Loucy (cell line): ENCODE results near the gene LTBP2.

Experiments
- H2AFZ ChIP-seq: fragments of 200-600 bp; sonication (generic); 2 replicates; pipeline ENCODE4 v1.6.0; 2016; ENCODE audit warnings: antibody characterized with exemption, mild to moderate bottlenecking, low read length, moderate library complexity
- H3F3A ChIP-seq: fragments of 200-600 bp; 2 replicates; pipeline ENCODE4 v1.6.0; 2016; ENCODE audit warnings: antibody characterized with exemption, low read depth, mild to moderate bottlenecking
- H3K27me3 ChIP-seq: fragments of 200-600 bp; sonication (generic); 2 replicates; pipeline ENCODE4 v1.6.1; 2014; ENCODE audit warnings: low read length, mild to moderate bottlenecking; ENCODE audit not compliant: insufficient read depth, poor library complexity, severe bottlenecking
- H3K36me3 ChIP-seq: fragments of 200-600 bp; sonication (generic); 2 replicates; pipeline ENCODE4 v1.6.1; 2016; ENCODE audit warnings: low read length; ENCODE audit not compliant: insufficient read depth
- H3K4me1 ChIP-seq: fragments of 200-600 bp; sonication (generic); 2 replicates; pipeline ENCODE4 v1.5.1; 2014; ENCODE audit warnings: low read length, mild to moderate bottlenecking; ENCODE audit not compliant: insufficient read depth, poor library complexity, severe bottlenecking
- H3K4me2 ChIP-seq: fragments of 200-600 bp; sonication (generic); 2 replicates; pipeline ENCODE4 v1.6.0; 2014; ENCODE audit warnings: antibody characterized with exemption, low read length, low read depth, mild to moderate bottlenecking; ENCODE audit not compliant: poor library complexity, severe bottlenecking
- H3K4me3 ChIP-seq: fragments of 200-600 bp; sonication (generic); 2 replicates; pipeline ENCODE4 v1.5.1; 2014; ENCODE audit warnings: low read length, mild to moderate bottlenecking, mixed read lengths; ENCODE audit not compliant: poor library complexity, severe bottlenecking
- H3K79me2 ChIP-seq: fragments of 200-600 bp; sonication (generic); 2 replicates; pipeline ENCODE4 v1.6.1; 2014; ENCODE audit warnings: low read length; ENCODE audit not compliant: insufficient read depth
- H3K9ac ChIP-seq: fragments of 200-600 bp; sonication (generic); 2 replicates; pipeline ENCODE4 v1.6.0; 2014; ENCODE audit warnings: mild to moderate bottlenecking, low read depth, low read length, moderate library complexity; ENCODE audit not compliant: poor library complexity, severe bottlenecking
- H3K9me2 ChIP-seq: fragments of 200-600 bp; sonication (generic); replicated peaks from 2 replicates; pipeline ENCODE4 v1.6.1; 2016; ENCODE audit warnings: low read depth, low read length, mixed read lengths
- H3K9me3 ChIP-seq: fragments of 200-600 bp; sonication (generic); 2 replicates; pipeline ENCODE4 v1.6.1; 2014; ENCODE audit warnings: mild to moderate bottlenecking, antibody characterized with exemption, low read length, low read depth; ENCODE audit not compliant: insufficient read depth
- H4K20me1 ChIP-seq: fragments of 200-600 bp; sonication (generic); 2 replicates; pipeline ENCODE4 v1.6.0; 2014; ENCODE audit warnings: antibody characterized with exemption, low read length, mild to moderate bottlenecking; ENCODE audit not compliant: insufficient read depth, poor library complexity, severe bottlenecking
- EZH2phosphoT487 ChIP-seq: fragments of 200-600 bp; IDR thresholded peaks from 2 replicates; pipeline ENCODE4 v1.6.1; 2018; ENCODE audit warnings: antibody characterized with exemption, mild to moderate bottlenecking, moderate library complexity, borderline replicate concordance
- TF ChIP-seq, protein P1 (sequence below): fragments of 200-600 bp; sonication (generic); conservative IDR thresholded peaks from 2 replicates; pipeline ENCODE4 v1.5.1; 2014; ENCODE audit warnings: mild to moderate bottlenecking, antibody characterized with exemption, low read length

LTBP2 gene

DNA sequence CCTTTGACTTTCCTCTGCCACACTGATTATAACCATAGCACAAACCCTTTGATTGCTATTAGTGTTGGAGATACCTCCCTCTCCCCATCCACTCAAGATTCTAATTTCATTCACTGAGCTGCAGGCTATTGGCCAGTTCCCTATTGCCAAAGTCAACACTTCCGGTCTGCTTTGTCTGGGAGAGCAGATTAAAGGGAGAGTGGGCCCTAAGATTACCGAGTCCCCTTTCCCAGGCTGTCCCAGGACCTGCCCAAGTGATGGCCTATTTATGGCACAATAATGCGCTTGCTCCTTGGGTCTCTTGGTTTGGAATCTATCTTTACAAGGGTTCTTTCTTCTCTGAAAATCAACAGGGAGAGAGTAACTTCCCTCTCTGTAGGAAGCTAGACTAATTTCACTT, 42.9 kb upstream of the LTBP2 start:
- H3K4me2 ChIP-seq, result no peak overlapping the region
- no peaks in the 10 kb centered on the region for H3K4me1 ChIP-seq

DNA sequence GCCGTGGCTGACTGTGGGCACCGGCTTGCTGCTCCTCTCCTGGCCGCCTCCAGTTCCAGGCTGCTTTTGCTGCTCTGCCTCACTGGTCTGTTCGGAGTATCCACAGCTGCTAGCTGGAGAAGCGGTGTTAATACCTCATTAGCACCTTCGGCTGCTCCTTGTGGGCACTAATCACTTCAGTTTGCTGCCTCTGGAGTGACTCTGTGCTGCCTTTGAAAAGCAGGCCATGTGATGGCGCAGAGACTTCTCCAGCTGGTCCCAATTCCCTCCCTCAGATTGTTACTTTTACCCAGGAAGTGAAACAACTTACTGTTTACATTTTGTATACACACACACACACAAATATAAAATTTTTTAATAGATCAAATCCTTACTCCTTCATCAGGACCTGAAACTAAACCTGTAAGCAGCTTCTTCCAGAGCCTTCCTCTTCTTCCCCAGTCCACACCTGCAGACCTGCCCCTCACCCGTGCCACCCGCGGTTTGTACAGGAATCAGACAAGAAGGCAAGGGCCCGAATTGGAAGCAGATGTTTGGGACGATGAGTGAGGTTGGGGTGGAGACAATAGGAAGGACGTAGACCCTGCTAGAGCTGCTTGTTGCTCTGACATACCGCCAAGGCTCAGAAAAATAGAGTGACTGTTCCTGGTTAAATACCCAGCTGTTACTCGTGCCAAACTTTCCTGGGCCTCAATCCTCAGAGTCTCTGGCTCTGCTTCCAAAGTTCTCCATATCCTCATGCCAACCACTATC, 41.5 kb upstream of the LTBP2 start:
- Histone ChIP-seq H2AFZ (no peak overlapping the region), H3K9me3 (no peaks in the 10 kb centered on the region), H3K9ac (no peak overlapping the region), H3F3A (no peaks in the 10 kb centered on the region), H3K4me1 (no peaks in the 10 kb centered on the region), H3K4me3 (no peak overlapping the region), H4K20me1 (no peaks in the 10 kb centered on the region), H3K9me2 (no peaks in the 10 kb centered on the region), H3K4me2 (no peak overlapping the region), H3K79me2 (no peaks in the 10 kb centered on the region), H3K27me3 (no peaks in the 10 kb centered on the region), H3K36me3 (no peaks in the 10 kb centered on the region)
- TF ChIP-seq, protein P1, sequence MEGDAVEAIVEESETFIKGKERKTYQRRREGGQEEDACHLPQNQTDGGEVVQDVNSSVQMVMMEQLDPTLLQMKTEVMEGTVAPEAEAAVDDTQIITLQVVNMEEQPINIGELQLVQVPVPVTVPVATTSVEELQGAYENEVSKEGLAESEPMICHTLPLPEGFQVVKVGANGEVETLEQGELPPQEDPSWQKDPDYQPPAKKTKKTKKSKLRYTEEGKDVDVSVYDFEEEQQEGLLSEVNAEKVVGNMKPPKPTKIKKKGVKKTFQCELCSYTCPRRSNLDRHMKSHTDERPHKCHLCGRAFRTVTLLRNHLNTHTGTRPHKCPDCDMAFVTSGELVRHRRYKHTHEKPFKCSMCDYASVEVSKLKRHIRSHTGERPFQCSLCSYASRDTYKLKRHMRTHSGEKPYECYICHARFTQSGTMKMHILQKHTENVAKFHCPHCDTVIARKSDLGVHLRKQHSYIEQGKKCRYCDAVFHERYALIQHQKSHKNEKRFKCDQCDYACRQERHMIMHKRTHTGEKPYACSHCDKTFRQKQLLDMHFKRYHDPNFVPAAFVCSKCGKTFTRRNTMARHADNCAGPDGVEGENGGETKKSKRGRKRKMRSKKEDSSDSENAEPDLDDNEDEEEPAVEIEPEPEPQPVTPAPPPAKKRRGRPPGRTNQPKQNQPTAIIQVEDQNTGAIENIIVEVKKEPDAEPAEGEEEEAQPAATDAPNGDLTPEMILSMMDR, result no peak
- no peak for TF ChIP-seq EZH2phosphoT487

More for the DNA sequence above, 42.9 kb upstream of the LTBP2 start:
- Histone ChIP-seq H3K36me3 (peaks cover 4% of the 10 kb centered on the region; the same call in 1 of the 2 replicates), H4K20me1 (no peaks in the 10 kb centered on the region), H2AFZ (no peak overlapping the region), H3K27me3 (no peaks in the 10 kb centered on the region), H3K9ac (no peak overlapping the region), H3K79me2 (no peaks in the 10 kb centered on the region), H3F3A (no peaks in the 10 kb centered on the region), H3K4me3 (no peak overlapping the region), H3K9me3 (no peaks in the 10 kb centered on the region), H3K9me2 (no peaks in the 10 kb centered on the region)
- TF ChIP-seq, protein P1, result no peak
- no peak for TF ChIP-seq EZH2phosphoT487

DNA sequence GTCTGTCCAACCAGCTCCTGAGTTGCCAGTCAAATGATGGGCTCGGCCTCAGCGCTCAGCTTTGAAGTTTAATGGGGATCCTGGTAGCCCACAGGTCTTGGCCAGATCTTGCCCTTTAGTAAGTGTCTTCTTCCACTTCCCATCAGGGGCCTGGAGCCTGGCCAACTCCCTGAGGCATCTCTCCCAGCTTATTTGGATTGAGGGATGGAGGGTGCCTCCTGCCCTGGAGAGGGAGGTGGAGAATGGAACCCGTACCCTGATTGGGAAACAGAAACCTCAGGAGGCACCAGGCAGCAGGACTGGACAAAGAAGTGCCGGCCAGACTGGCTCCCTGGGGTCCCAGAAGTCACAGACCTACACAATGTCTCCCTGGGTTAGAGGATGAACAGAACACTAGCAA, 40.5 kb upstream of the LTBP2 start:
- TF ChIP-seq EZH2phosphoT487, result no peak
- TF ChIP-seq, protein P1, result no peak
- no peak overlapping the region for H2AFZ ChIP-seq

More for the DNA sequence above, 40.5 kb upstream of the LTBP2 start:
- Histone ChIP-seq H3K79me2 (no peaks in the 10 kb centered on the region), H3K9ac (no peak overlapping the region), H4K20me1 (no peaks in the 10 kb centered on the region), H3K9me2 (no peaks in the 10 kb centered on the region), H3K4me2 (no peak overlapping the region), H3K27me3 (no peaks in the 10 kb centered on the region), H3F3A (no peaks in the 10 kb centered on the region), H3K4me3 (no peak overlapping the region), H3K4me1 (no peaks in the 10 kb centered on the region), H3K36me3 (no peaks in the 10 kb centered on the region), H3K9me3 (no peaks in the 10 kb centered on the region)
